IPS-20b (cell line): ENCODE results near the gene LHFPL2.
A peak's percentile ranks its signal among the peaks of the same experiment; 100 is the strongest.

Experiments
- H3K27ac ChIP-seq: one replicate; pipeline ENCODE4 v1.5.1; 2013; ENCODE audit warnings: low read length
- H3K27me3 ChIP-seq: 2 replicates; pipeline ENCODE4 v1.6.1; 2013; ENCODE audit warnings: mild to moderate bottlenecking, low read length, inconsistent platforms; ENCODE audit not compliant: insufficient read depth
- H3K36me3 ChIP-seq: 2 replicates; pipeline ENCODE4 v1.6.1; 2013; ENCODE audit warnings: low read depth, mild to moderate bottlenecking, inconsistent platforms, low read length, moderate library complexity; ENCODE audit not compliant: insufficient read depth
- H3K4me1 ChIP-seq: 2 replicates; pipeline ENCODE4 v1.6.1; 2013; ENCODE audit warnings: mild to moderate bottlenecking, control low read depth, inconsistent platforms, low read length, moderate library complexity; ENCODE audit not compliant: insufficient read depth
- H3K4me3 ChIP-seq: 2 replicates; pipeline ENCODE4 v1.5.1; 2013; ENCODE audit warnings: mild to moderate bottlenecking, low read length, inconsistent platforms
- H3K9ac ChIP-seq: 2 replicates; pipeline ENCODE4 v1.6.1; 2013; ENCODE audit warnings: low read depth, mild to moderate bottlenecking, inconsistent platforms, low read length, moderate library complexity
- H3K9me3 ChIP-seq: 2 replicates; pipeline ENCODE4 v1.6.1; 2013; ENCODE audit warnings: mild to moderate bottlenecking, low read depth, low read length, inconsistent platforms; ENCODE audit not compliant: insufficient read depth

LHFPL2 gene

GRCh38 chr5:78613756-78614155, 34.8 kb downstream of the LHFPL2 start:
- no peak overlapping the region for H3K4me3 ChIP-seq
- H3K9me3 ChIP-seq, result no peaks in the 10 kb centered on the region
- peaks cover 11% of the 10 kb centered on the region; the same call in 1 of the 2 replicates for H3K4me1 ChIP-seq
- H3K27me3 ChIP-seq, result no peaks in the 10 kb centered on the region
- H3K9ac ChIP-seq, result no peak overlapping the region
- no peak overlapping the region for H3K27ac ChIP-seq
- peaks cover 34% of the 10 kb centered on the region for H3K36me3 ChIP-seq

GRCh38 chr5:78613151-78613533, 35.4 kb downstream of the LHFPL2 start:
- H3K27ac ChIP-seq, result no peak overlapping the region
- H3K27me3 ChIP-seq, result no peaks in the 10 kb centered on the region
- peaks cover 11% of the 10 kb centered on the region; the same call in 1 of the 2 replicates for H3K4me1 ChIP-seq
- H3K9ac ChIP-seq, result no peak overlapping the region
- H3K4me3 ChIP-seq, result no peak overlapping the region
- no peaks in the 10 kb centered on the region for H3K9me3 ChIP-seq
- H3K36me3 ChIP-seq, result peaks cover 30% of the 10 kb centered on the region

- peaks cover 11% of the 10 kb centered on the region; the same call in 1 of the 2 replicates for H3K4me1 ChIP-seq
- H3K27ac ChIP-seq, result no peak overlapping the region
- no peaks in the 10 kb centered on the region for H3K9me3 ChIP-seq
- H3K4me3 ChIP-seq, result no peak overlapping the region
- H3K27me3 ChIP-seq, result no peaks in the 10 kb centered on the region
- no peak overlapping the region for H3K9ac ChIP-seq
- peaks cover 34% of the 10 kb centered on the region for H3K36me3 ChIP-seq
Observed at GRCh38 chr5:78612227-78613150, 36.1 kb downstream of the LHFPL2 start.

GRCh38 chr5:78611126-78611605, 37.4 kb downstream of the LHFPL2 start:
- Histone ChIP-seq H3K4me1 (peaks cover 11% of the 10 kb centered on the region; the same call in 1 of the 2 replicates), H3K27ac (peak overlapping the region; percentile 35), H3K4me3 (no peak overlapping the region), H3K9me3 (no peaks in the 10 kb centered on the region), H3K27me3 (no peaks in the 10 kb centered on the region), H3K9ac (peak overlapping the region; percentile 42; the same call in 1 of the 2 replicates), H3K36me3 (peaks cover 31% of the 10 kb centered on the region)

GRCh38 chr5:78610636-78611035, 37.9 kb downstream of the LHFPL2 start:
- no peaks in the 10 kb centered on the region for H3K27me3 ChIP-seq
- no peaks in the 10 kb centered on the region for H3K9me3 ChIP-seq
- H3K36me3 ChIP-seq, result peaks cover 31% of the 10 kb centered on the region
- H3K9ac ChIP-seq, result no peak overlapping the region
- H3K4me3 ChIP-seq, result no peak overlapping the region
- H3K27ac ChIP-seq, result peak overlapping the region; percentile 35
- H3K4me1 ChIP-seq, result peaks cover 11% of the 10 kb centered on the region; the same call in 1 of the 2 replicates

GRCh38 chr5:78610163-78610583, 38.4 kb downstream of the LHFPL2 start:
- Histone ChIP-seq H3K4me3 (no peak overlapping the region), H3K27ac (peak overlapping the region; percentile 35), H3K36me3 (peaks cover 31% of the 10 kb centered on the region)

GRCh38 chr5:78607864-78608263, 40.7 kb downstream of the LHFPL2 start:
- Histone ChIP-seq H3K4me3 (no peak overlapping the region), H3K9me3 (no peaks in the 10 kb centered on the region), H3K9ac (no peak overlapping the region), H3K27me3 (no peaks in the 10 kb centered on the region), H3K27ac (no peak overlapping the region), H3K4me1 (peaks cover 11% of the 10 kb centered on the region; the same call in 1 of the 2 replicates), H3K36me3 (peaks cover 23% of the 10 kb centered on the region)

More at GRCh38 chr5:78610163-78610583, 38.4 kb downstream of the LHFPL2 start:
- Histone ChIP-seq H3K27me3 (no peaks in the 10 kb centered on the region), H3K9me3 (no peaks in the 10 kb centered on the region), H3K9ac (no peak overlapping the region), H3K4me1 (peaks cover 11% of the 10 kb centered on the region; the same call in 1 of the 2 replicates)

- H3K27ac ChIP-seq, result no peak overlapping the region
- H3K9ac ChIP-seq, result no peak overlapping the region
- peaks cover 5% of the 10 kb centered on the region; the same call in 1 of the 2 replicates for H3K4me1 ChIP-seq
- H3K27me3 ChIP-seq, result no peaks in the 10 kb centered on the region
- H3K4me3 ChIP-seq, result no peak overlapping the region
- no peaks in the 10 kb centered on the region for H3K9me3 ChIP-seq
- peaks cover 21% of the 10 kb centered on the region for H3K36me3 ChIP-seq
Observed at GRCh38 chr5:78606241-78606640, 42.3 kb downstream of the LHFPL2 start.

- Histone ChIP-seq H3K9me3 (no peaks in the 10 kb centered on the region), H3K27ac (no peak overlapping the region), H3K4me1 (no peaks in the 10 kb centered on the region; the same call in 1 of the 2 replicates)
Observed at GRCh38 chr5:78605611-78606010, 43.0 kb downstream of the LHFPL2 start.

GRCh38 chr5:78604689-78605285, 43.8 kb downstream of the LHFPL2 start:
- Histone ChIP-seq H3K27ac (no peak overlapping the region), H3K36me3 (peaks cover 11% of the 10 kb centered on the region; the same call in 1 of the 2 replicates), H3K4me1 (no peaks in the 10 kb centered on the region), H3K9ac (no peak overlapping the region), H3K9me3 (no peaks in the 10 kb centered on the region), H3K4me3 (no peak overlapping the region), H3K27me3 (no peaks in the 10 kb centered on the region)

More at GRCh38 chr5:78605611-78606010, 43.0 kb downstream of the LHFPL2 start:
- no peak overlapping the region for H3K9ac ChIP-seq
- H3K36me3 ChIP-seq, result peaks cover 19% of the 10 kb centered on the region
- no peaks in the 10 kb centered on the region for H3K27me3 ChIP-seq
- no peak overlapping the region for H3K4me3 ChIP-seq

- H3K27ac ChIP-seq, result no peak overlapping the region
- H3K4me1 ChIP-seq, result peaks cover 2% of the 10 kb centered on the region; the same call in 1 of the 2 replicates
- no peak overlapping the region for H3K4me3 ChIP-seq
- H3K9ac ChIP-seq, result no peak overlapping the region
- H3K36me3 ChIP-seq, result peaks cover 6% of the 10 kb centered on the region; the same call in 1 of the 2 replicates
- no peaks in the 10 kb centered on the region for H3K27me3 ChIP-seq
- no peaks in the 10 kb centered on the region for H3K9me3 ChIP-seq
Observed at GRCh38 chr5:78603636-78604175, 44.9 kb downstream of the LHFPL2 start.
